Bronchial epithelial cell (primary cell): ENCODE measurements around the gene STRN3. TPM values are rescaled to one million over a fixed set of nuclear protein-coding genes. Genes with fewer than 3 reads are reported as not detected.

Source experiments
- DNase-seq: peaks from one replicate; pipeline ENCODE4 v3.0.0-alpha.2; 2010; ENCODE audit warnings: low read depth
- FAIRE-seq: peaks from 2 replicates; lab custom pipeline; 2011; peaks lifted over from hg19 to GRCh38; lab: Jason Lieb, UNC
- H3K27me3 ChIP-seq: 2 replicates; pipeline ENCODE4 v1.5.1; 2011; ENCODE audit warnings: low read length; ENCODE audit not compliant: control insufficient read depth, insufficient read depth
- H3K36me3 ChIP-seq: 2 replicates; pipeline ENCODE4 v1.5.1; 2011; ENCODE audit warnings: low read length; ENCODE audit not compliant: control insufficient read depth, insufficient read depth
- H3K4me3 ChIP-seq: 2 replicates; pipeline ENCODE4 v1.5.1; 2011; ENCODE audit warnings: mild to moderate bottlenecking, low read depth, low read length, control low read depth
- CTCF ChIP-seq: IDR thresholded peaks from 2 replicates; pipeline ENCODE4 v1.5.1; 2011; ENCODE audit warnings: mild to moderate bottlenecking, moderate library complexity, low read length, control low read depth, inconsistent platforms; ENCODE audit not compliant: insufficient read depth, severe bottlenecking
- total RNA-seq: library from RNA; depleted of rRNA; stranded (reverse); fragments of >200 nt; gene quantifications from 2 replicates; pipeline ENCODE4 v1.2.1, GENCODE V29; 2014

Gene STRN3
- total RNA-seq, 1 donor from 2014 or later: 76.9 TPM

- TF ChIP-seq CTCF: no peak
- no peak for DNase-seq
- FAIRE-seq: no peak
- Histone ChIP-seq H3K36me3 (peaks cover 2% of the 10 kb centered on the region), H3K27me3 (no peaks in the 10 kb centered on the region), H3K4me3 (no peak overlapping the region)
Observed at GRCh38 chr14:31000629-31001338, 25.4 kb downstream of the STRN3 start.

GRCh38 chr14:30999038-30999773, 27.0 kb downstream of the STRN3 start:
- FAIRE-seq (no peak), DNase-seq (no peak)
- H3K4me3 ChIP-seq: no peak overlapping the region
- no peaks in the 10 kb centered on the region for H3K27me3 ChIP-seq
- no peak for TF ChIP-seq CTCF
- H3K36me3 ChIP-seq: peaks cover 2% of the 10 kb centered on the region

- Histone ChIP-seq H3K27me3 (no peaks in the 10 kb centered on the region), H3K36me3 (no peaks in the 10 kb centered on the region), H3K4me3 (no peak overlapping the region)
- no peak for FAIRE-seq
- no peak for TF ChIP-seq CTCF
- peak; percentile 87 for DNase-seq
Observed at GRCh38 chr14:30998100-30998706, 28.0 kb downstream of the STRN3 start.

GRCh38 chr14:30996892-30997659, 29.1 kb downstream of the STRN3 start:
- no peak for FAIRE-seq
- no peak overlapping the region for H3K4me3 ChIP-seq
- no peak for DNase-seq
- H3K36me3 ChIP-seq: no peaks in the 10 kb centered on the region
- no peak for TF ChIP-seq CTCF
- H3K27me3 ChIP-seq: no peaks in the 10 kb centered on the region

- no peak overlapping the region for H3K4me3 ChIP-seq
- no peak for DNase-seq
- H3K27me3 ChIP-seq: no peaks in the 10 kb centered on the region
- TF ChIP-seq CTCF: no peak
- FAIRE-seq: no peak
- no peaks in the 10 kb centered on the region for H3K36me3 ChIP-seq
Observed at GRCh38 chr14:30995689-30996088, 30.5 kb downstream of the STRN3 start.
